ENCODE data around the gene IGSF23. TPM values are rescaled to one million over a fixed set of nuclear protein-coding genes. Genes with fewer than 3 reads are reported as not detected.

IGSF23 gene
- total RNA-seq, 1 donor, result not detected

- no peaks in the 10 kb centered on the region for H3K27me3 ChIP-seq (ENCODE audit: insufficient read depth, low read length)
- no peaks in the 10 kb centered on the region for H3K9me3 ChIP-seq (ENCODE audit: low read depth, low read length)
- H3K4me3 ChIP-seq (ENCODE audit: low read length), result no peak overlapping the region
- H3K4me1 ChIP-seq (ENCODE audit: insufficient read depth, low read length), result peaks cover 21% of the 10 kb centered on the region
Observed at GRCh38 chr19:44635581-44636438, 22.4 kb downstream of the IGSF23 start.

DNA sequence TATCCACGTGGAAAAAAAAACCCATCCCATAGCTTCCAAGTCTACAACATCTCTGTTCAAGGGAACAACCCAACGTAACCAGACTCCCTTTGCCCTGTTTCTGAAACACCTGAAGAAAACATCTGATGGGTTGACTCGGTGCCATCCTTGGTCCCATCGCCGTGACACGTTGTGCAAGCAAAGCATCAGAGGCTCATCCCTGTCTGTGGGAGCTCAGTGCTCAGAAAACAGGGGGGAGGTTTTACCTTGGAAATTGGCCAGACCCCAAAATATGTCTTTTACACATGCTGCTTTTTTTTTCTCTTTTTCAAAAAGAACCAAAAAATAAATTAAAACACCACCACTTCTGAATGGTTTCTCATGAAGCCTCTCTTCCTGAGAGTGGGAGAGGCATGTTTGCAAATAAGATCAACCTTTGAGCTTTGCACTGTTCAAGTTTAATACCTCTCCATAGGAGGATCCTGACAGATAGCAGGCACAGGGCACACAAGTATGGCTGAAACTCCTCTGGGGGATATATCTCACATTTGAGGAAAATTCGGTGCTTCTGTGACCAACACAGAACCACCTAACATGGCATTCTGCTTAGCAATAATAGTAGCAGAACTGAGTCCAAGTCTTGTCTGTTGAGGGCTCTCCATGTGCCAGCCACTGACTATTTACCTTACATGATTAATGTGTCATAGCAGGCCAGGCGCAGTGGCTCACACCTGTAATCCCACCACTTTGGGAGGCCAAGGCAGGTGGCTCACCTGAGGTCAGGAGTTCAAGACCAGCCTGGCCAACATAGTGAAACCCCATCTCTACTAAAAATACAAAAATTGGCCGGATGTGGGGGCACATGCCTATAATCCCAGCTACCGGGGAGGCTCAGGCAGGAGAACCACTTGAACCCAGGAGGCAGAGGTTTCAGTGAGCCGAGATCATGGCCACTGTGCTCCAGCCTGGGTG, 23.4 kb downstream of the IGSF23 start:
- Histone ChIP-seq H3K4me1 (ENCODE audit: insufficient read depth, low read length) (peaks cover 21% of the 10 kb centered on the region), H3K4me3 (ENCODE audit: low read length) (no peak overlapping the region), H3K27me3 (ENCODE audit: insufficient read depth, low read length) (no peaks in the 10 kb centered on the region), H3K9me3 (ENCODE audit: low read depth, low read length) (no peaks in the 10 kb centered on the region)

- Histone ChIP-seq H3K4me1 (ENCODE audit: insufficient read depth, low read length) (peaks cover 21% of the 10 kb centered on the region), H3K4me3 (ENCODE audit: low read length) (no peak overlapping the region), H3K9me3 (ENCODE audit: low read depth, low read length) (no peaks in the 10 kb centered on the region), H3K27me3 (ENCODE audit: insufficient read depth, low read length) (no peaks in the 10 kb centered on the region)
Observed at GRCh38 chr19:44637390-44637764, 24.0 kb downstream of the IGSF23 start.

DNA sequence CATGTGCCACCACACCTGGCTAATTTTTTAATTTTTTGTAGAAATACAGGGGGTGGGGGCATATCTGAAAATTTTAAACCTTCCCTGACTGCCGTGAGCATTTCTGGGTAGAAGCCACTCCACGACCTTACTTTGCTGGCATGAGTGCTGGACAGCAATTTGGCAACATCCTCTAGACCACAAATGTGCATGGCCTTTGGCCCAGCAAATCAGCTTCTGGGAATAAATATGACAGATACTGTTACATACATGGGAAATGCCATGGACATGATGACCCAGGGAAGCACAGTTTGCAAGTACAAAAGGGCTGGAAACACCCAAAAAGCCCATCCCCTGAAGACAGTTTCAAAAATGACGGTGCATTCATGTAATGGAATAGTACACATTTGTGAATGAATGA, 27.2 kb downstream of the IGSF23 start:
- H3K4me3 ChIP-seq (ENCODE audit: low read length), result no peak overlapping the region
- no peaks in the 10 kb centered on the region for H3K9me3 ChIP-seq (ENCODE audit: low read depth, low read length)
- no peaks in the 10 kb centered on the region for H3K27me3 ChIP-seq (ENCODE audit: insufficient read depth, low read length)
- H3K4me1 ChIP-seq (ENCODE audit: insufficient read depth, low read length), result peaks cover 25% of the 10 kb centered on the region

- no peaks in the 10 kb centered on the region for H3K9me3 ChIP-seq (ENCODE audit: low read depth, low read length)
- no peaks in the 10 kb centered on the region for H3K27me3 ChIP-seq (ENCODE audit: insufficient read depth, low read length)
- peaks cover 14% of the 10 kb centered on the region for H3K4me1 ChIP-seq (ENCODE audit: insufficient read depth, low read length)
- no peak overlapping the region for H3K4me3 ChIP-seq (ENCODE audit: low read length)
Observed at GRCh38 chr19:44641501-44642265, 28.3 kb downstream of the IGSF23 start.

DNA sequence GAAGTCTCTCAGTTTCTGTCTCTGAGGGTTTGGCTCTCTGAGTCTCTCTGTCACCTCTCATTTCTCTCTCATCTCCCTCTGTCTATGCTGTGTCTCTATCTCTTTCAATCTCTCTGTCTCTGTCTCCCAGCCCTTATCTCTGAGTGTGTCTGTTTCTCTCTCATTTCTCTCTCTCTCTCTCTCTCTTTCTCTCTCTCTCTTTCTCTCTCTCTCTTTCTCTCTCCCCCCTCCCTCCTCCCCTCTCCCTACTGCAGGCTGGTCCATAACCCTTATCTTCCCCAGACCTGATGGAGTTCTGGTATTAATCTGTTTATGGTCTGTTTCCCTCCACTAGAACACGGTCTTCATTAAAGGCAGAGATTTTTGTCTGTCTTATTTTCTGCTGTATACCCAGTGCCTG, 29.0 kb downstream of the IGSF23 start:
- Histone ChIP-seq H3K4me3 (ENCODE audit: low read length) (no peak overlapping the region), H3K4me1 (ENCODE audit: insufficient read depth, low read length) (peaks cover 11% of the 10 kb centered on the region), H3K27me3 (ENCODE audit: insufficient read depth, low read length) (no peaks in the 10 kb centered on the region), H3K9me3 (ENCODE audit: low read depth, low read length) (no peaks in the 10 kb centered on the region)

DNA sequence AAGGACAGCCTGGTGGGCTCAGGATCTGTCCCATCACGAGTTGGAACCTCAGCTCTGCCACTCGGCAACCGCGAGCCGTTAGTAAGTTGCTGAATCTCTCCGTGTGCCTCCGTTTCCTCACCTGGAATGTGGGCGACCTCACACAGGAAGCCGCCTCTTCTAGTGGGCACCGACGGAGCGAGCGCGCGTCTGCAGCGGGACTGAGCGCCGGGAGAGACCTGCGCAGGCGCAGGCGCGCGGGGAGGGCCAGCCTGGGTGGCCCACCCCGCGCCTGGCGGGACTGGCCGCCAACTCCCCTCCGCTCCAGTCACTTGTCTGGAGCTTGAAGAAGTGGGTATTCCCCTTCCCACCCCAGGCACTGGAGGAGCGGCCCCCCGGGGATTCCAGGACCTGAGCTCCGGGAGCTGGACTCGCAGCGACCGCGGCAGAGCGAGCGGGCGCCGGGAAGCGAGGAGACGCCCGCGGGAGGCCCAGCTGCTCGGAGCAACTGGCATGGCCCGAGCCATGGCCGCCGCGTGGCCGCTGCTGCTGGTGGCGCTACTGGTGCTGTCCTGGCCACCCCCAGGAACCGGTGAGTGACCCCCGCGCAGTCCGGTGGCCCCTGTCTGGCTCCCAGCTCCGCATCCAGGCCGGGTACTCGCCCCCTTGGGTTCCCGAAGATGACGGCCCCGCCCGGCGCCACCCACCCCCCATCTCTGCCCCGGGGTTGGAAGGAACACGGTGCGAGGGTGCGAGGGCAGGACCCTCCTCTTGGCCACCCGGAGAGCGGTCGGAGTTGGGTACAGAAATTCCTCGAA, 30.4 kb downstream of the IGSF23 start, which contains the start of gene PVR:
Gene PVR, plus strand, starts transcription at position 306 of the 797 bp plus-strand sequence. Its CDS starts 187 bp downstream, at position 493.
- Histone ChIP-seq H3K9me3 (ENCODE audit: low read depth, low read length) (no peaks in the 10 kb centered on the region), H3K4me3 (ENCODE audit: low read length) (peak within 1 kb of the TSS; percentile 51), H3K27me3 (ENCODE audit: insufficient read depth, low read length) (no peaks in the 10 kb centered on the region), H3K4me1 (ENCODE audit: insufficient read depth, low read length) (peaks cover 11% of the 10 kb centered on the region)

GRCh38 chr19:44644402-44645016, 31.1 kb downstream of the IGSF23 start:
- Histone ChIP-seq H3K27me3 (ENCODE audit: insufficient read depth, low read length) (no peaks in the 10 kb centered on the region), H3K9me3 (ENCODE audit: low read depth, low read length) (no peaks in the 10 kb centered on the region), H3K4me1 (ENCODE audit: insufficient read depth, low read length) (peaks cover 11% of the 10 kb centered on the region), H3K4me3 (ENCODE audit: low read length) (peak overlapping the region; percentile 51)

DNA sequence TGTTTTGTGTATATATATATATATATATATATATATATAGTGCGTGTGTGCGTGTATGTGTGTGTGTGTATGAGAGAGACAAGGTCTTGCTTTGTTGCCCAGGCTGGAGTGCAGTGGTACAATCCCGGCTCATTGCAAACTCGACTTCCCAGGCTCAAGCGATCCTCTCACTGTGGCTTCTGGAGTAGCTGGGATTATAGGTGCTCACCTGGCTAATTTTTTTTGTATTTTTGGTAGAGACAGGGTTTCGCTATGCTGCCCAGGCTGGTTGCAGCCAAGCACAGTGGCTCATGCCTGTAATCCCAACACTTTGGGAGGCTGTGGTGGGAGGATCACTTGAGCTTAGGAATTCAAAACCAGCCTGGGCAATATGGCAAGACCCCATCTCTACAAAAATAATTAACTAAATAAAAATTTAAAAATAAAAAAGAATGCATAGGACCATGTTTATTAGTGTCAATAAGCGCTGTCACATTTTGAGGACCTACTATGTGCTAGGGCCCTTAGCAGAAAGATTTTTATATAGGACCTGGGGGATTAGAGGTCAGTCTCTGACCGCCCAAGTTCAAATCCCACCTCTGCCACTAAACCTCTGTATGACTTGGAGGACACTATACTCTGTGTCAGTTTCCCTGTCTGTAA, 32.2 kb downstream of the IGSF23 start:
- Histone ChIP-seq H3K4me3 (ENCODE audit: low read length) (no peak overlapping the region), H3K27me3 (ENCODE audit: insufficient read depth, low read length) (no peaks in the 10 kb centered on the region), H3K4me1 (ENCODE audit: insufficient read depth, low read length) (peaks cover 11% of the 10 kb centered on the region), H3K9me3 (ENCODE audit: low read depth, low read length) (no peaks in the 10 kb centered on the region)

DNA sequence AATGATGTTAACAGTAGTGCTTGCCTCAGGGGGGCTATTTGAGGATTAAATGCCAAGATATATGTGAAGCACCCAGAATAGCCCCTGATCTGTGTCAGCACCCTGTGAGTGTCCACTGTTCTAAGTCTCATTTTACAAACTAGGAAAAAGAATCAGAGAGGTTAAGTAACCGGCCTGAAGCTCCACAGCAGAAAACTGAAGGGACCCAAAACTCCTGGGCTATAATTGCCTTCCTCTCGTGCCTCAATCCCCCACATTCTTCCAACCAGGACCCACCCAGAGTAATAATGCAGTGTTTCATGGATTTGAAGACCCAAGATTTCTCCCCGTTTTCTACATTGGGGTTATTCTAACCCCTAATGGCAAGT, 32.7 kb downstream of the IGSF23 start:
- Histone ChIP-seq H3K4me3 (ENCODE audit: low read length) (no peak overlapping the region), H3K9me3 (ENCODE audit: low read depth, low read length) (no peaks in the 10 kb centered on the region), H3K27me3 (ENCODE audit: insufficient read depth, low read length) (no peaks in the 10 kb centered on the region)

GRCh38 chr19:44647144-44647543, 33.8 kb downstream of the IGSF23 start:
- no peak overlapping the region for H3K4me3 ChIP-seq (ENCODE audit: low read length)
- peaks cover 11% of the 10 kb centered on the region for H3K4me1 ChIP-seq (ENCODE audit: insufficient read depth, low read length)
- no peaks in the 10 kb centered on the region for H3K27me3 ChIP-seq (ENCODE audit: insufficient read depth, low read length)
- H3K9me3 ChIP-seq (ENCODE audit: low read depth, low read length), result no peaks in the 10 kb centered on the region

More for the DNA sequence above, 32.7 kb downstream of the IGSF23 start:
- peaks cover 11% of the 10 kb centered on the region for H3K4me1 ChIP-seq (ENCODE audit: insufficient read depth, low read length)

GRCh38 chr19:44648631-44649251, 35.4 kb downstream of the IGSF23 start:
- H3K9me3 ChIP-seq (ENCODE audit: low read depth, low read length), result no peaks in the 10 kb centered on the region
- no peaks in the 10 kb centered on the region for H3K27me3 ChIP-seq (ENCODE audit: insufficient read depth, low read length)
- peaks cover 7% of the 10 kb centered on the region for H3K4me1 ChIP-seq (ENCODE audit: insufficient read depth, low read length)
- H3K4me3 ChIP-seq (ENCODE audit: low read length), result no peak overlapping the region

DNA sequence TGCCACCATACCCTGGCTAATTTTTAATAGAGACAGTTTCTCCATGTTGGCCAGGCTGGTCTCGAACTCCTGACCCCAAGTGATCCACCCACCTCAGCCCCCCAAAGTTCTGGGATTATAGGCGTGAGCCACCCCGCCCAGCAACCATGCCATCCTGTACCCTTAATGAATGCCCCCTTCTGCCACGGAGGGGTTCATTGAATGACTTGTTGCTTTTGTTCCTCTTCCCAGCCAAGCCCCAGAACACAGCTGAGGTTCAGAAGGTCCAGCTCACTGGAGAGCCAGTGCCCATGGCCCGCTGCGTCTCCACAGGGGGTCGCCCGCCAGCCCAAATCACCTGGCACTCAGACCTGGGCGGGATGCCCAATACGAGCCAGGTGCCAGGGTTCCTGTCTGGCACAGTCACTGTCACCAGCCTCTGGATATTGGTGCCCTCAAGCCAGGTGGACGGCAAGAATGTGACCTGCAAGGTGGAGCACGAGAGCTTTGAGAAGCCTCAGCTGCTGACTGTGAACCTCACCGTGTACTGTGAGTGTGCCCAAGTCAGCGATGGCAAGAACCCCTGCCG, 36.3 kb downstream of the IGSF23 start:
- Histone ChIP-seq H3K9me3 (ENCODE audit: low read depth, low read length) (no peaks in the 10 kb centered on the region), H3K4me3 (ENCODE audit: low read length) (no peak overlapping the region), H3K27me3 (ENCODE audit: insufficient read depth, low read length) (no peaks in the 10 kb centered on the region), H3K4me1 (ENCODE audit: insufficient read depth, low read length) (peaks cover under 1% of the 10 kb centered on the region)
